Gastroesophageal sphincter (tissue), 3 donors: ENCODE results near the gene PTGFRN.

Source experiments
- CTCF ChIP-seq, 4 experiments: fragments of 200-600 bp in 2 of 4; fragments of 450-650 bp in 2 of 4; sonication (generic) in 1 of 4; IDR thresholded peaks; one replicate each; pipeline ENCODE4 v1.5.1; 2017 to 2019; ENCODE audit warnings: antibody characterized with exemption in 4 of 4, mild to moderate bottlenecking in 2 of 4, moderate library complexity in 2 of 4
- POLR2A ChIP-seq, 2 donors: fragments of 450-650 bp; IDR thresholded peaks; one replicate each; pipeline ENCODE4 v1.6.1; 2017; ENCODE audit warnings: antibody characterized with exemption in 2 of 2, mild to moderate bottlenecking in 2 of 2, moderate library complexity in 1 of 2

- TF ChIP-seq CTCF (IDR thresholded peaks at IDR 0.05), result no peak
- TF ChIP-seq POLR2A (IDR thresholded peaks at IDR 0.05), result no peak
Observed at GRCh38 chr1:116870300-116870699, 39.4 kb upstream of the PTGFRN start.
